Neural cell (in vitro differentiated cells): ENCODE data around the gene DNAJC18. TPM values are rescaled to one million over a fixed set of nuclear protein-coding genes. Genes with fewer than 3 reads are reported as not detected.

ENCODE experiments used
- H2AFZ ChIP-seq: fragments of 200-600, 300-800 bp; sonication (generic), shearing (Covaris generic); 2 replicates; pipeline ENCODE4 v1.6.0; 2014; ENCODE audit warnings: low read depth, mild to moderate bottlenecking, antibody characterized with exemption, low read length, moderate library complexity
- H3F3A ChIP-seq: fragments of 200-600 bp; shearing (Covaris generic); 2 replicates; pipeline ENCODE4 v1.6.1; 2016; ENCODE audit warnings: mild to moderate bottlenecking, moderate library complexity, mixed read lengths, antibody characterized with exemption, low read length; ENCODE audit not compliant: insufficient read depth, poor library complexity, severe bottlenecking
- H3K27ac ChIP-seq: fragments of 200-600, 300-800 bp; sonication (generic), shearing (Covaris generic); 2 replicates; pipeline ENCODE4 v1.5.1; 2014; ENCODE audit warnings: mild to moderate bottlenecking, low read length, moderate library complexity
- H3K27me3 ChIP-seq: fragments of 300-800, 200-600 bp; sonication (generic), shearing (Covaris generic); 2 replicates; pipeline ENCODE4 v1.6.0; 2014; ENCODE audit warnings: mild to moderate bottlenecking, low read depth, low read length, moderate library complexity; ENCODE audit not compliant: insufficient read depth
- H3K36me3 ChIP-seq: fragments of 300-800, 200-600 bp; sonication (generic), shearing (Covaris generic); 2 replicates; pipeline ENCODE4 v1.5.1; 2014; ENCODE audit warnings: mild to moderate bottlenecking, antibody characterized with exemption, low read length, moderate library complexity; ENCODE audit not compliant: insufficient read depth
- H3K4me2 ChIP-seq: fragments of 300-800, 200-600 bp; sonication (generic), shearing (Covaris generic); 2 replicates; pipeline ENCODE4 v1.6.0; 2014; ENCODE audit warnings: mild to moderate bottlenecking, low read length
- H3K4me3 ChIP-seq: fragments of 300-800, 200-600 bp; sonication (generic), shearing (Covaris generic); 2 replicates; pipeline ENCODE4 v1.5.1; 2014; ENCODE audit warnings: mild to moderate bottlenecking, low read length, moderate library complexity
- H3K79me2 ChIP-seq: fragments of 200-600 bp; shearing (Covaris generic); replicated peaks from 2 replicates; pipeline ENCODE4 v1.6.0; 2014; ENCODE audit warnings: mild to moderate bottlenecking, low read length, moderate library complexity; ENCODE audit not compliant: insufficient read depth
- H3K9ac ChIP-seq: fragments of 300-800, 200-600 bp; sonication (generic), shearing (Covaris generic); 2 replicates; pipeline ENCODE4 v1.6.1; 2016; ENCODE audit warnings: mild to moderate bottlenecking, low read length, mixed read lengths
- H3K9me2 ChIP-seq: fragments of 200-600 bp; shearing (Covaris generic); 2 replicates; pipeline ENCODE4 v1.6.1; 2016; ENCODE audit warnings: mild to moderate bottlenecking, low read length, mixed read lengths; ENCODE audit not compliant: insufficient read depth
- H3K9me3 ChIP-seq: fragments of 200-600, 300-800 bp; sonication (generic), shearing (Covaris generic); 2 replicates; pipeline ENCODE4 v1.6.1; 2016; ENCODE audit warnings: mild to moderate bottlenecking, mixed run types, low read length, moderate library complexity, mixed read lengths
- H4K20me1 ChIP-seq: fragments of 200-600 bp; shearing (Covaris generic); 2 replicates; pipeline ENCODE4 v1.6.1; 2016; ENCODE audit warnings: mild to moderate bottlenecking, mixed run types; ENCODE audit not compliant: insufficient read depth
- EP300 ChIP-seq: fragments of 450-650 bp; conservative IDR thresholded peaks from 2 replicates; pipeline ENCODE4 v1.6.1; 2014; ENCODE audit warnings: antibody characterized with exemption, mild to moderate bottlenecking, moderate library complexity; ENCODE audit not compliant: poor library complexity, severe bottlenecking
- EZH2 ChIP-seq: fragments of 200-600, 300-800 bp; shearing (Covaris generic), sonication (generic); IDR thresholded peaks from 2 replicates; pipeline ENCODE4 v1.6.1; 2014; ENCODE audit warnings: antibody characterized with exemption, low read length, borderline replicate concordance, mild to moderate bottlenecking; ENCODE audit not compliant: insufficient read depth, poor library complexity, severe bottlenecking
- MXI1 ChIP-seq: fragments of 450-650 bp; conservative IDR thresholded peaks from 2 replicates; pipeline ENCODE4 v1.6.1; 2014; ENCODE audit warnings: antibody characterized with exemption, mild to moderate bottlenecking; ENCODE audit not compliant: poor library complexity, severe bottlenecking
- POLR2AphosphoS5 ChIP-seq: IDR thresholded peaks from 2 replicates; pipeline ENCODE4 v1.6.1; 2012
- RAD21 ChIP-seq: fragments of 450-650 bp; conservative IDR thresholded peaks from 2 replicates; pipeline ENCODE4 v1.6.1; 2014; ENCODE audit warnings: antibody characterized with exemption, mild to moderate bottlenecking, moderate library complexity
- SMC3 ChIP-seq: fragments of 450-650 bp; conservative IDR thresholded peaks from 2 replicates; pipeline ENCODE4 v1.6.1; 2014; ENCODE audit warnings: antibody characterized with exemption, mild to moderate bottlenecking, moderate library complexity; ENCODE audit not compliant: poor library complexity
- TAF1 ChIP-seq: IDR thresholded peaks from 2 replicates; pipeline ENCODE4 v1.6.1; 2012; ENCODE audit warnings: low read depth
- polyA plus RNA-seq: library from polyadenylated mRNA; depleted of rRNA; stranded (reverse); fragments of >200 nt; gene quantifications from 2 replicates; pipeline ENCODE4 v1.2.3, GENCODE V29; 2014
- TF ChIP-seq, protein P1 (sequence below): IDR thresholded peaks from 2 replicates; pipeline ENCODE4 v1.6.1; 2012; ENCODE audit warnings: borderline replicate concordance
- TF ChIP-seq, protein P2 (sequence below): fragments of 450-650 bp; IDR thresholded peaks from 2 replicates; pipeline ENCODE4 v1.5.1; 2014; ENCODE audit warnings: antibody characterized with exemption, mild to moderate bottlenecking, moderate library complexity; ENCODE audit not compliant: poor library complexity, severe bottlenecking

DNAJC18 gene
- polyA plus RNA-seq, 1 donor from 2014 or later = 44.4 TPM

DNA sequence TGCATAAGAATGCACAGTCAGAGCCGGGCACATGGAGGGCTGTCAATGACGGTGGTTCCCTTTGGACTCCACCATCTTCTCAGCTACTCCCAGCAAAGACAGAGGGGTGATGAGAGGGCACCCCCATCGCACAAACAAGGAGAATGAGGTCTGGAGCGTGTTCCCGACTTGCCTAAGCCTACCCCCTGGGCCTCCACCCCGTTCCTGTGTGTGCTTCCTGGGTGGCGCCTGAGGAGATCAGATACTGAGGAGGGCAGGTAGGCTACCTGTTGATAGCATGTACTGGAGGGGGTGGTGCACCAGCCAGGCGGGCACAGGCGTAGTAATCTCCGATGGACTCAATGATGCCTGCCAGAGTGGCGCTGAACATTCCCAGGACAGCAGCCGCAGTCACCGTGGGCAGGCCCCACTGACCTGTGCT is 60.4 kb downstream of the DNAJC18 start:
- Histone ChIP-seq H4K20me1 (no peaks in the 10 kb centered on the region), H3K79me2 (no peaks in the 10 kb centered on the region), H3K9me3 (no peaks in the 10 kb centered on the region), H3K4me2 (no peak overlapping the region), H3K9me2 (no peaks in the 10 kb centered on the region), H3K27ac (no peak overlapping the region), H3F3A (no peaks in the 10 kb centered on the region), H2AFZ (no peak overlapping the region), H3K36me3 (no peaks in the 10 kb centered on the region), H3K9ac (no peak overlapping the region), H3K27me3 (no peaks in the 10 kb centered on the region), H3K4me3 (no peak overlapping the region)
- TF ChIP-seq, protein P1, sequence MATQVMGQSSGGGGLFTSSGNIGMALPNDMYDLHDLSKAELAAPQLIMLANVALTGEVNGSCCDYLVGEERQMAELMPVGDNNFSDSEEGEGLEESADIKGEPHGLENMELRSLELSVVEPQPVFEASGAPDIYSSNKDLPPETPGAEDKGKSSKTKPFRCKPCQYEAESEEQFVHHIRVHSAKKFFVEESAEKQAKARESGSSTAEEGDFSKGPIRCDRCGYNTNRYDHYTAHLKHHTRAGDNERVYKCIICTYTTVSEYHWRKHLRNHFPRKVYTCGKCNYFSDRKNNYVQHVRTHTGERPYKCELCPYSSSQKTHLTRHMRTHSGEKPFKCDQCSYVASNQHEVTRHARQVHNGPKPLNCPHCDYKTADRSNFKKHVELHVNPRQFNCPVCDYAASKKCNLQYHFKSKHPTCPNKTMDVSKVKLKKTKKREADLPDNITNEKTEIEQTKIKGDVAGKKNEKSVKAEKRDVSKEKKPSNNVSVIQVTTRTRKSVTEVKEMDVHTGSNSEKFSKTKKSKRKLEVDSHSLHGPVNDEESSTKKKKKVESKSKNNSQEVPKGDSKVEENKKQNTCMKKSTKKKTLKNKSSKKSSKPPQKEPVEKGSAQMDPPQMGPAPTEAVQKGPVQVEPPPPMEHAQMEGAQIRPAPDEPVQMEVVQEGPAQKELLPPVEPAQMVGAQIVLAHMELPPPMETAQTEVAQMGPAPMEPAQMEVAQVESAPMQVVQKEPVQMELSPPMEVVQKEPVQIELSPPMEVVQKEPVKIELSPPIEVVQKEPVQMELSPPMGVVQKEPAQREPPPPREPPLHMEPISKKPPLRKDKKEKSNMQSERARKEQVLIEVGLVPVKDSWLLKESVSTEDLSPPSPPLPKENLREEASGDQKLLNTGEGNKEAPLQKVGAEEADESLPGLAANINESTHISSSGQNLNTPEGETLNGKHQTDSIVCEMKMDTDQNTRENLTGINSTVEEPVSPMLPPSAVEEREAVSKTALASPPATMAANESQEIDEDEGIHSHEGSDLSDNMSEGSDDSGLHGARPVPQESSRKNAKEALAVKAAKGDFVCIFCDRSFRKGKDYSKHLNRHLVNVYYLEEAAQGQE = no peak
- no peak for TF ChIP-seq TAF1
- TF ChIP-seq, protein P2, sequence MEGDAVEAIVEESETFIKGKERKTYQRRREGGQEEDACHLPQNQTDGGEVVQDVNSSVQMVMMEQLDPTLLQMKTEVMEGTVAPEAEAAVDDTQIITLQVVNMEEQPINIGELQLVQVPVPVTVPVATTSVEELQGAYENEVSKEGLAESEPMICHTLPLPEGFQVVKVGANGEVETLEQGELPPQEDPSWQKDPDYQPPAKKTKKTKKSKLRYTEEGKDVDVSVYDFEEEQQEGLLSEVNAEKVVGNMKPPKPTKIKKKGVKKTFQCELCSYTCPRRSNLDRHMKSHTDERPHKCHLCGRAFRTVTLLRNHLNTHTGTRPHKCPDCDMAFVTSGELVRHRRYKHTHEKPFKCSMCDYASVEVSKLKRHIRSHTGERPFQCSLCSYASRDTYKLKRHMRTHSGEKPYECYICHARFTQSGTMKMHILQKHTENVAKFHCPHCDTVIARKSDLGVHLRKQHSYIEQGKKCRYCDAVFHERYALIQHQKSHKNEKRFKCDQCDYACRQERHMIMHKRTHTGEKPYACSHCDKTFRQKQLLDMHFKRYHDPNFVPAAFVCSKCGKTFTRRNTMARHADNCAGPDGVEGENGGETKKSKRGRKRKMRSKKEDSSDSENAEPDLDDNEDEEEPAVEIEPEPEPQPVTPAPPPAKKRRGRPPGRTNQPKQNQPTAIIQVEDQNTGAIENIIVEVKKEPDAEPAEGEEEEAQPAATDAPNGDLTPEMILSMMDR = no peak
- TF ChIP-seq EP300 = no peak
- no peak for TF ChIP-seq EZH2
- no peak for TF ChIP-seq MXI1
- TF ChIP-seq SMC3 = no peak
- TF ChIP-seq POLR2AphosphoS5 = no peak
- TF ChIP-seq RAD21 = no peak

DNA sequence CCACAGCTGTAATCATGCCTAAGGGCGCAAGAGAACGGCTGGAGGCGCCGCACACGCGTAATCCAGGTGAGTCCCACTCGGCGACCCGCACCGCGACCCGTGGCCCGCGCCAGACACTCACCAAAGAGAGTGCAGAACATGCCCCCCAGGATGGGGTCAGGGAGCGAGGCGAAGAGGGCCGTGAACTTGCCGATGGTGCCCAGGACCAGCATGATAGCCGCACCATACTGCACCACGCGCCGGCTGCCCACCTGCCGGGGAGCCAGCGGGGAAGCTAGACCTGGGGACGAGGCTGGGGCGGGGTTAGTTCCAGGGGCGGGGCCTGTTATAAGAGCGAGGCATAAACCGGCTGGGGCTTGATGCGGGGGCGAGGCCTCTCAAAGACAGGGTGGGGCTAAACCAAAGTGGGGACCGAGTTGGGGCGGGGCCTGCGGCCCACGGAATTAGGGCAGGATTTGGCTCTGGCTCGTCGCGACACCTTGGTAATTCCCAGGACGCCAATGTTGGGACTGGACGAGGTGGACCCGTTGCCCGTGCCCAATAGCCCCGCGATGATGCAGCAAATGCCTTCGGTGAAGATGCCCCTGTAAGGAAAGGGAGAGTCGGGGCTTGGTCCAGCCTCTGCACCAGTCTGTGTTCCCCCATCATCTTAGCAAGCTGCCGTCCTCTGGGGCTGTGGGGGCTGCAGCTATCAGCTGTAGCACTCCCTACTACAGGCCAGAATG is 61.1 kb downstream of the DNAJC18 start:
- Histone ChIP-seq H3K27ac (no peak overlapping the region), H3K27me3 (no peaks in the 10 kb centered on the region), H3F3A (no peaks in the 10 kb centered on the region), H3K9me3 (no peaks in the 10 kb centered on the region), H3K36me3 (no peaks in the 10 kb centered on the region), H3K9ac (no peak overlapping the region), H3K4me3 (no peak overlapping the region), H3K79me2 (no peaks in the 10 kb centered on the region), H2AFZ (no peak overlapping the region), H3K9me2 (no peaks in the 10 kb centered on the region), H3K4me2 (no peak overlapping the region), H4K20me1 (no peaks in the 10 kb centered on the region)
- TF ChIP-seq EP300 (no peak), RAD21 (no peak), EZH2 (no peak), MXI1 (no peak), TAF1 (no peak), POLR2AphosphoS5 (no peak), SMC3 (no peak)
- TF ChIP-seq, protein P2 = no peak
- TF ChIP-seq, protein P1 = no peak
